Esophagus squamous epithelium (tissue), 5 donors: Measurements from ENCODE around the gene AQP9. TPM values are rescaled to one million over a fixed set of nuclear protein-coding genes. Genes with fewer than 3 reads are reported as not detected.

ENCODE experiments used
- DNase-seq: peaks from one replicate; lab custom pipeline; 2025; lab: John Stamatoyannopoulos, UW
- H3K27ac ChIP-seq, 4 donors: fragments of 200-600 bp; sonication (generic); one replicate each; pipeline ENCODE4 v1.5.1; 2016 to 2019; ENCODE audit warnings: mild to moderate bottlenecking in 1 of 4
- H3K27me3 ChIP-seq, 4 donors: fragments of 200-600 bp; sonication (generic); 1 replicate in 3 of 4; 2 replicates in 1 of 4; pipeline versions ENCODE4 v1.5.1 to v1.6.0; 2017 to 2021; ENCODE audit warnings: antibody characterized with exemption in 1 of 4
- H3K36me3 ChIP-seq, 3 donors: fragments of 200-600 bp; sonication (generic); one replicate each; pipeline ENCODE4 v1.5.1; 2016 to 2019
- H3K4me1 ChIP-seq, 3 donors: fragments of 200-600 bp; sonication (generic); one replicate each; pipeline ENCODE4 v1.5.1; 2017 to 2019
- H3K4me3 ChIP-seq, 4 donors: fragments of 200-600 bp; sonication (generic); 1 replicate in 3 of 4; 2 replicates in 1 of 4; pipeline ENCODE4 v1.5.1; 2016 to 2019; ENCODE audit warnings: mild to moderate bottlenecking in 2 of 4, moderate library complexity in 1 of 4
- H3K9me3 ChIP-seq, 3 donors: fragments of 200-600 bp; sonication (generic); one replicate each; pipeline ENCODE4 v1.5.1; 2016 to 2019
- POLR2A ChIP-seq, 4 donors: fragments of 450-650 bp; IDR thresholded peaks; one replicate each; pipeline ENCODE4 v1.6.1; 2017; ENCODE audit warnings: antibody characterized with exemption in 4 of 4, mild to moderate bottlenecking in 4 of 4, moderate library complexity in 3 of 4
- WGBS, 2 donors: methylation state at CpG; one replicate each; pipeline ENCODE4 v1.1.5; 2018; 5-methylcytosine and 5-hydroxymethylcytosine counted together
- intact Hi-C: fragments of 100-400 bp; cut with DNase I; formaldehyde crosslinking; loops from one replicate; pipeline ENCODE4 v1.15.0; 2022
- small RNA-seq, 4 donors: library from RNA; depleted of rRNA; stranded (forward); fragments of <200 nt; gene quantifications; one replicate each; pipeline ENCODE3, GENCODE V24; 2016
- total RNA-seq, 4 donors: library from RNA; depleted of rRNA; stranded (reverse); fragments of >200 nt; gene quantifications; one replicate each; pipeline ENCODE4 v1.1.0, GENCODE V29; 2016
- TF ChIP-seq, protein P1 (sequence below), 6 experiments: fragments of 450-650 bp in 4 of 6; fragments of 200-600 bp in 2 of 6; sonication (generic) in 2 of 6; IDR thresholded peaks; one replicate each; pipeline ENCODE4 v1.5.1; 2016 to 2019; ENCODE audit warnings: antibody characterized with exemption in 6 of 6, mild to moderate bottlenecking in 4 of 6, moderate library complexity in 4 of 6
- donor health status: DM: yes; HTN: yes; CAD: no.

Gene AQP9
- total RNA-seq, 4 donors from 2014 or later: 0.38 to 2.0 (median 1.9) TPM; not detected in 1

GRCh38 chr15:58233341-58233740, 95.2 kb downstream of the AQP9 start:
- DNase-seq: no peak
- Histone ChIP-seq H3K36me3 (no peaks in the 10 kb centered on the region), H3K27me3 (peaks cover 0 to 7% (median 0%) of the 10 kb centered on the region in 4 donors), H3K9me3 (no peaks in the 10 kb centered on the region), H3K27ac (no peak overlapping the region), H3K4me1 (peaks cover 0 to 51% (median 17%) of the 10 kb centered on the region in 3 donors), H3K4me3 (no peak overlapping the region)
- intact Hi-C loops: no loop called here
- 45 to 56% methylated on average over 1 of the region's 1 CpG for WGBS, 2 donors
- TF ChIP-seq POLR2A (IDR thresholded peaks at IDR 0.05): no peak
- TF ChIP-seq, protein P1, sequence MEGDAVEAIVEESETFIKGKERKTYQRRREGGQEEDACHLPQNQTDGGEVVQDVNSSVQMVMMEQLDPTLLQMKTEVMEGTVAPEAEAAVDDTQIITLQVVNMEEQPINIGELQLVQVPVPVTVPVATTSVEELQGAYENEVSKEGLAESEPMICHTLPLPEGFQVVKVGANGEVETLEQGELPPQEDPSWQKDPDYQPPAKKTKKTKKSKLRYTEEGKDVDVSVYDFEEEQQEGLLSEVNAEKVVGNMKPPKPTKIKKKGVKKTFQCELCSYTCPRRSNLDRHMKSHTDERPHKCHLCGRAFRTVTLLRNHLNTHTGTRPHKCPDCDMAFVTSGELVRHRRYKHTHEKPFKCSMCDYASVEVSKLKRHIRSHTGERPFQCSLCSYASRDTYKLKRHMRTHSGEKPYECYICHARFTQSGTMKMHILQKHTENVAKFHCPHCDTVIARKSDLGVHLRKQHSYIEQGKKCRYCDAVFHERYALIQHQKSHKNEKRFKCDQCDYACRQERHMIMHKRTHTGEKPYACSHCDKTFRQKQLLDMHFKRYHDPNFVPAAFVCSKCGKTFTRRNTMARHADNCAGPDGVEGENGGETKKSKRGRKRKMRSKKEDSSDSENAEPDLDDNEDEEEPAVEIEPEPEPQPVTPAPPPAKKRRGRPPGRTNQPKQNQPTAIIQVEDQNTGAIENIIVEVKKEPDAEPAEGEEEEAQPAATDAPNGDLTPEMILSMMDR (IDR thresholded peaks at IDR 0.05): no peak

Small RNAs within 50 kb of the gene (small RNA-seq; reads per million reads assigned to genes)
- gene MTCO3P23: 0 reads per million in 4 donors

Other genes with a start within 250 kb of the AQP9 start
- gene ALDH1A2, start 72.7 kb upstream of the AQP9 start, total RNA-seq: 1 to 10 TPM in 1 of 4 donors, under 1 TPM in 3; 0.19 to 3.4 (median 0.55) TPM